Measurements from ENCODE around the gene SRP68. TPM values are rescaled to one million over a fixed set of nuclear protein-coding genes. Genes with fewer than 3 reads are reported as not detected.
"Not testable (repeated sequence)": the region's sequence is repeated elsewhere in the genome, so short reads cannot be mapped to it uniquely, and the experiment has no call there.

The SRP68 gene
- total and polyA plus RNA-seq, 2 donors (not counting 1 experiment from before 2014, with no cell fraction given): 34.0 to 68.6 TPM

- H3K4me3 ChIP-seq (replicated peaks in 1 of 4; ENCODE audit: control extremely low read depth in 1 of 4, insufficient read depth in 1 of 4, low read depth in 3 of 4, low read length in 4 of 4): no peak overlapping the region
- H3K9me3 ChIP-seq (ENCODE audit: control insufficient read depth, insufficient read depth, low read depth, low read length): no peaks in the 10 kb centered on the region
- peaks cover 24% of the 10 kb centered on the region for H3K36me3 ChIP-seq (ENCODE audit: control insufficient read depth, insufficient read depth, low read length)
- no peak overlapping the region for H3K27ac ChIP-seq (ENCODE audit: insufficient read depth, low read length)
- peaks cover under 1% of the 10 kb centered on the region for H3K79me2 ChIP-seq (ENCODE audit: control insufficient read depth, insufficient read depth, low read length)
- H3K4me2 ChIP-seq (ENCODE audit: extremely low read depth, insufficient read depth, low read length): no peak overlapping the region
- TF ChIP-seq EZH2 (IDR thresholded peaks at IDR 0.05; ENCODE audit: low read length, missing control alignments) (no peak), CTCF (conservative IDR thresholded peaks at IDR 0.05 in 1 of 2, IDR thresholded peaks at IDR 0.05 in 1 of 2; ENCODE audit: low read depth in 1 of 2, low read length in 2 of 2) (no peak)
- no peak overlapping the region for H2AFZ ChIP-seq (ENCODE audit: low read length)
- H4K20me1 ChIP-seq (ENCODE audit: control insufficient read depth, extremely low read depth, insufficient read depth, low read length): no peaks in the 10 kb centered on the region
- no peaks in the 10 kb centered on the region for H3K27me3 ChIP-seq (ENCODE audit: control insufficient read depth, insufficient read depth, low read length)
- no peak for DNase-seq (ENCODE audit: low read depth in 2 of 2)
- no peaks in the 10 kb centered on the region for H3K4me1 ChIP-seq (ENCODE audit: control insufficient read depth, extremely low read depth, insufficient read depth, low read length)
- H3K9ac ChIP-seq (ENCODE audit: insufficient read depth, low read length): no peak overlapping the region
Measured at GRCh38 chr17:76046064-76046463, 26.3 kb downstream of the SRP68 start.

DNA sequence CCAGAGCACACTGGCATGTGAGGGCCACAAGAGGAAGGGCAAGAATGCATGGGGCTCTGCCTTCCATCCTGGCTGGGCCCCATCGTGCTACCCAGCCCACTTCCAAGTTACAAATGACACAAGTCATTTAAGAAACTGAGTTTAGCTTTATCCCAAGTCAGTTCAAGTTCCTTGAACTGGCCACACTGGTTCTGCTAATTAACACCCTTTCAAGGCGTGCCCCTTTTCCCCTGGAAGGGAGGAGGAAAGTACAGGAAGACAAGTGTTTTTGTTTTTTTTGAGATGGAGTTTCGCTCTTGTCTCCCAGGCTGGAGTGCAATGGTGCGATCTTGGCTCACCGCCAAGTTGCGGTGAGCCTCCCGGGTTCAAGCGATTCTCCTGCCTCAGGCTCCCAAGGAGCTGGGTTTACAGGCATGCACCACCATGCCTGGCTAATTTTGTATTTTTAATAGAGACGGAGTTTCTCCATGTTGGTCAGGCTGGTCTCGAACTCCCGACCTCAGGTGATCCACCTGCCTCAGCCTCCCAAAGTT is 27.8 kb downstream of the SRP68 start:
- not testable (repeated sequence) for H3K4me2 ChIP-seq (ENCODE audit: extremely low read depth, insufficient read depth, low read length); H3K27me3 ChIP-seq (ENCODE audit: control insufficient read depth, insufficient read depth, low read length); H3K9ac ChIP-seq (ENCODE audit: insufficient read depth, low read length); H3K79me2 ChIP-seq (ENCODE audit: control insufficient read depth, insufficient read depth, low read length); H3K27ac ChIP-seq (ENCODE audit: insufficient read depth, low read length); H3K4me1 ChIP-seq (ENCODE audit: control insufficient read depth, extremely low read depth, insufficient read depth, low read length); H3K4me3 ChIP-seq (replicated peaks in 1 of 4; ENCODE audit: control extremely low read depth in 1 of 4, insufficient read depth in 1 of 4, low read depth in 3 of 4, low read length in 4 of 4); H4K20me1 ChIP-seq (ENCODE audit: control insufficient read depth, extremely low read depth, insufficient read depth, low read length); H3K9me3 ChIP-seq (ENCODE audit: control insufficient read depth, insufficient read depth, low read depth, low read length); DNase-seq (ENCODE audit: low read depth in 2 of 2); H2AFZ ChIP-seq (ENCODE audit: low read length)
- H3K36me3 ChIP-seq (ENCODE audit: control insufficient read depth, insufficient read depth, low read length): peaks cover 30% of the 10 kb centered on the region

- not testable (repeated sequence) for H3K9ac ChIP-seq (ENCODE audit: insufficient read depth, low read length); H3K9me3 ChIP-seq (ENCODE audit: control insufficient read depth, insufficient read depth, low read depth, low read length); H4K20me1 ChIP-seq (ENCODE audit: control insufficient read depth, extremely low read depth, insufficient read depth, low read length); H2AFZ ChIP-seq (ENCODE audit: low read length); H3K4me1 ChIP-seq (ENCODE audit: control insufficient read depth, extremely low read depth, insufficient read depth, low read length); H3K27ac ChIP-seq (ENCODE audit: insufficient read depth, low read length); H3K4me3 ChIP-seq (replicated peaks in 1 of 4; ENCODE audit: control extremely low read depth in 1 of 4, insufficient read depth in 1 of 4, low read depth in 3 of 4, low read length in 4 of 4); DNase-seq (ENCODE audit: low read depth in 2 of 2); H3K27me3 ChIP-seq (ENCODE audit: control insufficient read depth, insufficient read depth, low read length); H3K79me2 ChIP-seq (ENCODE audit: control insufficient read depth, insufficient read depth, low read length); H3K4me2 ChIP-seq (ENCODE audit: extremely low read depth, insufficient read depth, low read length)
- H3K36me3 ChIP-seq (ENCODE audit: control insufficient read depth, insufficient read depth, low read length): peaks cover 28% of the 10 kb centered on the region
Measured at GRCh38 chr17:76042868-76043267, 29.4 kb downstream of the SRP68 start.

- no peaks in the 10 kb centered on the region for H3K27me3 ChIP-seq (ENCODE audit: control insufficient read depth, insufficient read depth, low read length)
- no peaks in the 10 kb centered on the region for H4K20me1 ChIP-seq (ENCODE audit: control insufficient read depth, extremely low read depth, insufficient read depth, low read length)
- H3K79me2 ChIP-seq (ENCODE audit: control insufficient read depth, insufficient read depth, low read length): no peaks in the 10 kb centered on the region
- no peak for DNase-seq (ENCODE audit: low read depth in 2 of 2)
- H3K4me3 ChIP-seq (replicated peaks in 1 of 4; ENCODE audit: control extremely low read depth in 1 of 4, insufficient read depth in 1 of 4, low read depth in 3 of 4, low read length in 4 of 4): no peak overlapping the region
- H2AFZ ChIP-seq (ENCODE audit: low read length): no peak overlapping the region
- H3K9ac ChIP-seq (ENCODE audit: insufficient read depth, low read length): no peak overlapping the region
- H3K4me2 ChIP-seq (ENCODE audit: extremely low read depth, insufficient read depth, low read length): no peak overlapping the region
- no peaks in the 10 kb centered on the region for H3K4me1 ChIP-seq (ENCODE audit: control insufficient read depth, extremely low read depth, insufficient read depth, low read length)
- H3K9me3 ChIP-seq (ENCODE audit: control insufficient read depth, insufficient read depth, low read depth, low read length): no peaks in the 10 kb centered on the region
- H3K36me3 ChIP-seq (ENCODE audit: control insufficient read depth, insufficient read depth, low read length): peaks cover 20% of the 10 kb centered on the region
- no peak overlapping the region for H3K27ac ChIP-seq (ENCODE audit: insufficient read depth, low read length)
- TF ChIP-seq EZH2 (IDR thresholded peaks at IDR 0.05; ENCODE audit: low read length, missing control alignments): no peak
- TF ChIP-seq CTCF (conservative IDR thresholded peaks at IDR 0.05 in 1 of 2, IDR thresholded peaks at IDR 0.05 in 1 of 2; ENCODE audit: low read depth in 1 of 2, low read length in 2 of 2): no peak
Measured at GRCh38 chr17:76040376-76040775, 31.9 kb downstream of the SRP68 start.
